NCI-H748 (cell line): ENCODE data around the gene NFAT5.
"Not testable (repeated sequence)": the region's sequence is repeated elsewhere in the genome, so short reads cannot be mapped to it uniquely, and the experiment has no call there.

Source experiments
- DNase-seq: peaks from one replicate; lab custom pipeline; 2025; ENCODE audit not compliant: unreplicated experiment; lab: John Stamatoyannopoulos, UW

NFAT5 gene

GRCh38 chr16:69727916-69728270 lies 162.1 kb downstream of the NFAT5 start:
- DNase-seq: no peak

DNA sequence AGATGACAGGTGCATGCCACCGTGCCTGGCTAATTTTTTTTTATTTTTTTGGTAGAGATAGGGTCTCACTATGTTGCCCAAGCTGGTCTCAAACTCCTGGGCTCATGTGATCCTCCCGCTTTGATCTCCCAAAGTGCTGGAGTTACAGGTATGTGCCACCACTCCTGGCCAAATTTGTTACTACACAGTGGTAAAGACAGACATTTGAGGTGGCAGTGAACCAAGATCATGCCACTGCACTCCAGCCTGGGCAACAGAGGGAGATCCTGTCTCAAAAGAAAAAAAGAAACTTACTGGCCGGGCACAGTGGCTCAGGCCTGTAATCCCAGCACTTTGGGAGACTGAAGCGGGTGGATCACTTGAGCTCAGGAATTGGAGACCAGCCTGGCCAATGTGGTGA lies 163.3 kb downstream of the NFAT5 start:
- not testable (repeated sequence) for DNase-seq

GRCh38 chr16:69731280-69731679 lies 165.5 kb downstream of the NFAT5 start:
- DNase-seq: not testable (repeated sequence)

DNA sequence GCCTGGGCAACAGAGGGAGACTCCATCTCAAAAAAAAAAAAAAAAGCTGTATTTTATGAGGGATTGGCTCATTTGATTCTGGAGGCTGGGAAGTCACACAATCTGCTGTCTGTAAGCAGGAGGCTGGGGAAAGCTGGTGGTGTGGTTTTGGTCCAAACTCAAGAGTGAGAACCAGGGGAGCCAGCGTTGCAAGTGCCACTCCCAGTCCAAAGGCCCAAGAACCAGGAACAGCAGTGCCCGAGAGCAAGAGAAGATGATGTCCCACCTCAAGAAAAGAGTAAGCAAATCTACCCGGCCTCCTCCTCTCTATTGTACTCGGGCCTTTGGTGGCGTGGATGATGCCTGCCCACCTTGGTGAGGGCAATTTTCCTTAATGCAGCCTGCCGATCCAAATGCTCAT lies 166.3 kb downstream of the NFAT5 start:
- DNase-seq: no peak

- DNase-seq: no peak
These were observed 175.8 kb downstream of the NFAT5 start for GRCh38 chr16:69741519-69741918.

DNA sequence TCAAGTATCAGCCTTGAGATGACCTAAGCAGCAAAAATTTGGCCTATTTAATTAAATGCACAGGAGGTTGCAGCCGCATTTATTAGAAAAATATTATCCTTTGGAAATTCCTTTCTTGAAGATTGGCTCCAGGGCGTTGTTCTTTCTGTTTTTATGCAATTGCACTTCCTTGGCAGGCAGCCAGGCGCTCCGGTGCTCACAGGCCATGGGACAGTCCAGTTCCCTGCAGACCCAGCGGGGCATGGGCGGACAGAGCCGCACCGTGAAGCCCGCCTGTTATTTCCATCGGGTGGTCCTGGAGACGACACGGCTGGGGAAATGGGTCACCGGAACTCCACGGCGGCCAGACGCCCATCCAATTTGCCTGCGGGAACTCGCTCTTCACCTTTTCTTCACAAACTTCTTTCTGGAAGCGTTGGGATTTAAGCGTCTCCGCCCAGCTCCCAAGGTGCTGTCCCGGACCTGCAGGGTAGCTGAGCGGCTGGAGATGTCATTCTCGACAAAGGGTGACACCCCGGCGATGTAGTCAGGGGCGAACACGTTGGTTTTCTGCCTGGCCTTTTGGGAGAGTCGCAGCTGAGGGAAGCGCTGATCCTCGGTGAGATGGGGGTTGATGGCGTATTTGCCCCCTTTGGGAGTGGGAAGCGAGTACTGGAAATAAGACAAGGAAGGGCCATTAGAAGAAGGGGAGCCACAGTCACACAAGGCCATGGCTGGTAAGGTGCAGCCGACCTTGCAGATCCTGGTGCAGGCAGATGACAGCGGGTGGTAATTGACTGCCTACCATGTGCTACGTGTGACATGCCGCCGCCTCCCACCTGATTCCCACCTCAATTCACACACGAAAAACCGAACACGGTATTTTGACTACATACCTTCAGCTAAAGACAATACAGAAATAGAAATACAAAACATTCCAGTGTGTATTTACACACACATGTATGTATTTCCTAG lies 176.5 kb downstream of the NFAT5 start:
- DNase-seq: peak; percentile 1

DNA sequence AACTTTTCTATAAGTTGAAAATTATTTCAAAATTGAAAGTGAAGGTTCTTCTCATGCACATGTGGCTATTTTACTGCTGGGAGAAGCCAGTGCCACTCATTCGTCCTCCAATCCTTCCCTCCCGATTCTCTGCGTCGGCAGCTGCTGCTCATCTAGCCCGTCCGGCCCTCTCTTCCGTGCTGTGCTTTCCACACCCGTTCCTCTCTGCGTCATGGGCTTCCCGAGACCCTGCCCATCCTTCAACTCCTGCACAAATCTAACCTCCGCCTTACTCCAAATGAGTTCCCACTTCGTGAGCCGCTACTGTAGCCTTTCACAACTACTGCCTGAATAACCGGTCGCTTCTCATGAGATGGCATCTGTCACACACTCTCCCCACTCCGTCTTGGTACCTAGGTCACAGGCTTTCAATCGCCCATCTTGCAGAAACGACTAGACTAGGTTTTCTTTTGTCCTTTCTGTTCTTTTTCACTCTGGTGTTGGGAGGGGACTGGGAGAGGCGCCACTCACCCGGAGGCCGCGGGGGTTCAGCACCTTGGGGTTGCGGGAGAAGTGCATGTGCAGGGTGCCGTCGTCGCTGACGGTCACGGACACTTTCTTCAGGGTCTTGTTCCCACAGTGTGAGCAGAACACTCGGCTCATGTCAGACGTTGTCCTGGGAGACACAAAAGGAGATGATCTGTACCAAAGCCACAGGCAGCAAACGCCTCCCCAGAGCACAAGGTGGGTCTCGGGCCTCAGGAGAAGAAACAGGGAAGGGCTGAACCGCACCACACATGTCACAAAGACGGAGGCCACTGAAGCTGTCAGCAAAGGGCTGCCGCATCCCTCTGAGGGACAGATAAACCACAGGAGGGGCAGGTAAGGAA lies 178.8 kb downstream of the NFAT5 start:
- no peak for DNase-seq

DNA sequence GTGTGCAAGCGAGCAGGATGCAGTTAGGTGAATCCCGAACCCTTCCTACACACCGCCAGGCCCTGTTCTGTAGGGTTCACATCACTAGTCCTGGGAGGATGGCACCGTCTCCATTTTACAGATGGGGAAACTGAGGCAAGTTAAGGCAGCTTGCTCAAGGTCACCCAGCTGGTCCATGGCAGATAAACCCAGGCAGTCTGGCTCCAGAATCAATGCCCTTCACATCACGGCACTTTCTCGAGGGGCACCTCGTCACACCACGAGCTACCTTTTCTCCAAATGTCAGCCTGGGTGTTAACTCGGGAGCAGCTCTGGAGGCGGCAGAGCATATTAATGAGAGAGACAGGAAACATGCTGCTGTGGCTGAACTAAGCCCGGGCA lies 179.5 kb downstream of the NFAT5 start:
- DNase-seq: no peak

DNA sequence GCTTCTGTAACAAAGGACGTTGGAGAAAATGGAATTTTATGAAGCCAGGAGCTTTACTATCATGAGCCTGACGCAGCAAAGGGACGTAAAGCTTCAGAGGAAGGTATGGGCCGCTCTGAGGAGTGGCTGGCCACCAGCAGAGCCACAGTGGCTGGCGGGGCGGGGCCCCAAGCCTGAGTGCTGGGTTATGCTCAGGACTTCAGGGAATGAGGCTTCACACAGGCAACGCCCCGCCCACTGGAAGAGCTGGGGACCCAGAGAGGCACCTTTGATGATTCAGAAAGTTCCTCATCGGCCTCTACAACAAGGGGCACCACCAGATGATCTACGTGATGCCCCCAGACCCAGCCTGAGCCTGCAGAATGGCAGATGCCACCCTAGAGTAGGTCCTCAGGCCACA lies 180.2 kb downstream of the NFAT5 start:
- no peak for DNase-seq

DNA sequence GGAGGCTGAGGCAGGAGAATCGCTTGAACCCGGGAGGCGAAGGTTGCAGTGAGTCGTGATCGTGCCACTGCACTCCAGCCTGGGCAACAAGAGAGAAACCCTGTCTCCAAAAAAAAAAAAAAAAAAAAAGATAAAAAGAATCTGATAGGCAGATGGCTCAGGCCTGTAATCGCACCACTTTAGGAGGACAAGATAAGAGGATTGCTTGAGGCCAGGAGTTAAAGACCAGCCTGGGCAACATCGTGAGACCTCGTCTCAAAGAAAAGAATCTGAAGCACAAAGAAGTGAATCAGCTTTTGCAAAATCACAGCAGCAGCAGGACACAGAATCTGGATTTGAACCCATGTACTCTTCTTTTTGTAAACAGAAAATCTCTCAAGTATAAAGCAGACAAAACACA lies 181.3 kb downstream of the NFAT5 start:
- no peak for DNase-seq

DNA sequence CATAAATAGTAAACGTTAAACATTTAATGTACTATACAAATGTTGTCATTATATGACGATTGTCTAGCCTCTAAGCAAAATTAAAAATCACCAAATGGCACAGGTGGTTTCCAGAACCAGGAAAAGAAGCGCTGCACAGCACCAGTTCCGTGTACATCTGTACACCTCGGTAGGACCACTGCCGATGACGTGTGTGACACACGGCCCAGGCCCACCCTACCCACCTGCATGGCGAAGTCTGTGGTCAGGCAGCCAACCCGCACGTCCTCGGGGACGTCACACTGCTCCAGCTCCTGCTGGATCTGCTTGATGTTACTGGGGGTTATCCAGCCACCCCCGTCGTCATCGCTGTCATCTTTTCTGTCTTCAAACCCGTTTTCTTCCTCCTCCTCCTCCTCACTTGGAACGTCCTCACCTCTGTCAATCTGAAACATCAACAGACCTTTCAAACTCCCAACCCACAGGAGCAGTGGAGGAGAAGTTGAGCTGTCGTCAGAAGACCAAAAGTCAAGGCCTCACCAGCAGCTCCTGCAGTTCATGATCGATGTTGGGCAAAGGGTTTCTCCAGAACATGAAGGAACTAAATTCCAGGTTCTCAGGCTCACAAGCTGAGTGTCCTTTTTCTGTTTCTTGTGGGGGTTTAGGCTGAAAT lies 183.1 kb downstream of the NFAT5 start:
- no peak for DNase-seq

DNA sequence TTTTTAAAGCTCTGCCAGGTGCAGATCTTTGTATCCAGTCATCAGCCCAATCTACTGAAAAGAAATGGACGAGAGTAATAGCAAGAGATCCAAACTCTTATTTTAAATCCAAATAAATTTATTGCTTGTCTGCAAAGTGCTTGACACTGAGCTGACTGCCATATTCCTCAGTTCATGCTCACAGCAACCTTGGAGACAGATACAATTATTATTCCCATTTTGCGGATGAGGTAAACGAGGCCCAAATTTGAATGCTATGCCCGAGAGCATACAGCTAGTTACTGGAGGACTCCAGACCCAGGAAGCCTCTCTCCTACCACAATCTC lies 188.3 kb downstream of the NFAT5 start:
- DNase-seq: no peak
